HepG2 (cell line): Measurements from ENCODE around the gene FBF1. TPM values are rescaled to one million over a fixed set of nuclear protein-coding genes. Genes with fewer than 3 reads are reported as not detected.

Source experiments
- DPF2 ChIP-seq: sonication (generic); formaldehyde crosslinking; IDR thresholded peaks from 2 replicates; pipeline ENCODE4 v1.4.0; 2020; ENCODE audit warnings: mild to moderate bottlenecking, low read depth, missing genetic modification reagents, borderline replicate concordance
- DZIP1 ChIP-seq: sonication (generic); formaldehyde crosslinking; IDR thresholded peaks from 2 replicates; pipeline ENCODE4 v1.5.0; 2020; ENCODE audit warnings: mild to moderate bottlenecking, missing genetic modification reagents
- FOXO1 ChIP-seq: sonication (generic); formaldehyde crosslinking; IDR thresholded peaks from 2 replicates; pipeline ENCODE4 v1.4.0; 2020; ENCODE audit warnings: missing genetic modification reagents
- GTF2F1 ChIP-seq: fragments of 150-350 bp; IDR thresholded peaks from 2 replicates; pipeline ENCODE4 v1.6.1; 2014; ENCODE audit warnings: low read length
- HOXD1 ChIP-seq: sonication (generic); formaldehyde crosslinking; IDR thresholded peaks from 2 replicates; pipeline ENCODE4 v1.5.0; 2020; ENCODE audit warnings: missing genetic modification reagents
- JDP2 ChIP-seq: sonication (generic); formaldehyde crosslinking; IDR thresholded peaks from 2 replicates; pipeline ENCODE4 v1.8.1; 2022; ENCODE audit warnings: missing genetic modification reagents, borderline replicate concordance
- KLF6 ChIP-seq: IDR thresholded peaks from 2 replicates; pipeline ENCODE4 v1.8.0; 2016; ENCODE audit warnings: missing biosample characterization, missing genetic modification reagents
- MIER3 ChIP-seq: IDR thresholded peaks from 2 replicates; pipeline ENCODE4 v1.6.1; 2016; ENCODE audit warnings: missing compliant biosample characterization, borderline replicate concordance
- MLXIP ChIP-seq: sonication (generic); formaldehyde crosslinking; IDR thresholded peaks from 2 replicates; pipeline ENCODE4 v1.9.0; 2021; ENCODE audit warnings: missing genetic modification reagents, borderline replicate concordance
- MXD1 ChIP-seq: sonication (generic); formaldehyde crosslinking; IDR thresholded peaks from 2 replicates; pipeline ENCODE4 v1.4.0; 2020; ENCODE audit warnings: mild to moderate bottlenecking, missing genetic modification reagents
- NR3C1 ChIP-seq: sonication (generic); formaldehyde crosslinking; IDR thresholded peaks from 2 replicates; pipeline ENCODE4 v1.4.0; 2020; ENCODE audit warnings: missing genetic modification reagents
- PRPF4 ChIP-seq: fragments of 200-400 bp; formaldehyde crosslinking; IDR thresholded peaks from 2 replicates; pipeline ENCODE4 v1.6.1; 2016; ENCODE audit warnings: low read length, low read depth; ENCODE audit not compliant: poor library complexity, severe bottlenecking
- SKI ChIP-seq: fragments of 450-650 bp; IDR thresholded peaks from one replicate; pipeline ENCODE4 v1.6.1; 2018; ENCODE audit warnings: mild to moderate bottlenecking; ENCODE audit not compliant: partially characterized antibody
- U2AF2 ChIP-seq: fragments of 200-400 bp; formaldehyde crosslinking; IDR thresholded peaks from 2 replicates; pipeline ENCODE4 v1.6.1; 2017; ENCODE audit warnings: low read depth, mild to moderate bottlenecking, low read length
- ZBTB38 ChIP-seq: sonication (generic); formaldehyde crosslinking; IDR thresholded peaks from 2 replicates; pipeline ENCODE4 v1.5.1; 2020; ENCODE audit warnings: mild to moderate bottlenecking, missing genetic modification reagents
- ZFP41 ChIP-seq: sonication (generic); formaldehyde crosslinking; IDR thresholded peaks from 2 replicates; pipeline ENCODE4 v1.4.0; 2020; ENCODE audit warnings: mild to moderate bottlenecking, missing genetic modification reagents, borderline replicate concordance
- ZGPAT ChIP-seq: IDR thresholded peaks from 2 replicates; pipeline ENCODE4 v1.6.1; 2016; ENCODE audit warnings: mild to moderate bottlenecking
- ZMAT5 ChIP-seq: sonication (generic); formaldehyde crosslinking; IDR thresholded peaks from 2 replicates; pipeline ENCODE4 v1.5.0; 2020; ENCODE audit warnings: mild to moderate bottlenecking, low read depth, missing genetic modification reagents, borderline replicate concordance
- ZNF460 ChIP-seq: sonication (generic); formaldehyde crosslinking; IDR thresholded peaks from 2 replicates; pipeline ENCODE4 v1.5.1; 2020; ENCODE audit warnings: missing genetic modification reagents, mild to moderate bottlenecking, borderline replicate concordance
- polyA plus RNA-seq, 8 experiments: library from polyadenylated mRNA; depleted of rRNA in 3 of 8; stranded (reverse) in 7 of 8; unstranded in 1 of 8; fragments of >200 nt; fragmentation: Illumina TruSeq in 4 of 8; extraction: Trizol in 4 of 8; gene quantifications; 2 replicates each; pipeline versions ENCODE4 v1.2.1 to v1.2.3, GENCODE V29; 2011 to 2016; ENCODE audit warnings: low read depth in 4 of 8, missing spikeins in 1 of 8, mixed read lengths in 1 of 8; ENCODE audit not compliant: insufficient read depth in 1 of 8
- total RNA-seq, 5 experiments: library from RNA; depleted of rRNA; stranded (reverse); fragments of >200 nt; fragmentation: Illumina TruSeq; extraction: Trizol; gene quantifications; 2 replicates each; pipeline ENCODE4 v1.2.3, GENCODE V29; 2016; ENCODE audit warnings: low read depth in 1 of 5

FBF1 gene
- total and polyA plus RNA-seq, 2 of the 13 experiments (the other 11 are each of a cell fraction or from before 2014, with no cell fraction given), result 2.4 to 8.1 TPM

GRCh38 chr17:75872434-75873351 lies 68.1 kb downstream of the FBF1 start (continued):
- TF ChIP-seq MLXIP (CRISPR knock-in tag), result peak; percentile 70; the same call in 1 of the 2 replicates
- peak; percentile 80; the same call in 1 of the 2 replicates for TF ChIP-seq DPF2 (CRISPR knock-in tag)
- no peak for TF ChIP-seq GTF2F1
- TF ChIP-seq JDP2 (CRISPR knock-in tag), result no peak
- TF ChIP-seq U2AF2, result no peak
- peak; percentile 90 for TF ChIP-seq HOXD1 (CRISPR knock-in tag)
- peak; percentile 59; the same call in 1 of the 2 replicates for TF ChIP-seq ZNF460 (CRISPR knock-in tag)
- peak; percentile 73; the same call in 1 of the 2 replicates for TF ChIP-seq ZFP41
- TF ChIP-seq SKI, result peak; percentile 100
- TF ChIP-seq ZMAT5, result no peak
- TF ChIP-seq MIER3, result peak; percentile 95
- no peak for TF ChIP-seq MXD1 (CRISPR knock-in tag)
- 0 out of 2 replicates have a peak, but pooled peaks have one; percentile 28 for TF ChIP-seq DZIP1 (CRISPR knock-in tag)
- TF ChIP-seq FOXO1 (CRISPR knock-in tag), result peak; percentile 91
- no peak for TF ChIP-seq PRPF4
- no peak for TF ChIP-seq NR3C1 (CRISPR knock-in tag)
- peak; percentile 94; the same call in 1 of the 2 replicates for TF ChIP-seq ZBTB38
- peak; percentile 98 for TF ChIP-seq ZGPAT
- peak; percentile 58; the same call in 1 of the 2 replicates for TF ChIP-seq KLF6 (CRISPR knock-in tag)
